HepG2 (cell line): Measurements from ENCODE around the gene TDRD9. TPM values are rescaled to one million over a fixed set of nuclear protein-coding genes. Genes with fewer than 3 reads are reported as not detected.

Experiments
- ATAC-seq: fragments of 200-7000 bp; cut with Tn5 transposase; 3 replicates; pipeline ENCODE4 v1.9.1; 2020; ENCODE audit warnings: mild to moderate bottlenecking, moderate library complexity
- BruUV-seq: library from RNA; stranded (reverse); fragments of 400-500 nt; replicated peaks from 2 replicates; lab custom pipeline; 2021; lab: Mats Ljungman, UMichigan
- CTCF ChIA-PET: fragments of 300-600 bp; formaldehyde crosslinking; extraction: SDS; loops from one replicate; lab custom pipeline; 2021; ENCODE audit warnings: low total read pairs, inconsistent platforms, low intra/inter-chr PET ratio; lab: Yijun Ruan, JAX
- POLR2A ChIA-PET: fragments of 350-600 bp; sonication (Branson Sonifier 250); formaldehyde crosslinking; loops from one replicate; lab custom pipeline; 2020; ENCODE audit warnings: antibody characterized with exemption, inconsistent platforms; lab: Yijun Ruan, JAX
- DNase-seq: peaks from one replicate; pipeline ENCODE4 v3.0.0-alpha.2; 2015; ENCODE audit warnings: low spot score
- FAIRE-seq: peaks from 3 replicates; lab custom pipeline; 2011; peaks lifted over from hg19 to GRCh38; lab: Jason Lieb, UNC
- H2AFZ ChIP-seq: one replicate; pipeline ENCODE4 v1.6.1; 2011; ENCODE audit warnings: low read length, inconsistent platforms
- H3K27ac ChIP-seq: fragments of 300-600 bp; 3 replicates; pipeline ENCODE4 v1.8.0; 2011; ENCODE audit warnings: mixed run types, mild to moderate bottlenecking, mixed read lengths, low read length, inconsistent platforms; ENCODE audit not compliant: insufficient read depth; ENCODE audit errors: extremely low read length
- H3K27me3 ChIP-seq, 2 experiments: fragments of 200-600 bp in 1 of 2; 2 replicates in 1 of 2; 3 replicates in 1 of 2; pipeline versions ENCODE4 v1.6.0 to v1.8.0; 2011; ENCODE audit warnings: low read length in 2 of 2, mild to moderate bottlenecking in 2 of 2, moderate library complexity in 2 of 2, inconsistent platforms in 1 of 2; ENCODE audit not compliant: insufficient read depth in 2 of 2, control insufficient read depth in 1 of 2
- H3K36me3 ChIP-seq, 2 experiments: fragments of 200-600 bp in 1 of 2; replicated peaks in 1 of 2; 2 replicates in 1 of 2; 3 replicates in 1 of 2; pipeline versions ENCODE4 v1.5.1 to v1.8.0; 2011; ENCODE audit warnings: low read length in 2 of 2, inconsistent platforms in 1 of 2; ENCODE audit not compliant: insufficient read depth in 2 of 2, control insufficient read depth in 1 of 2
- H3K4me1 ChIP-seq: 2 replicates; pipeline ENCODE4 v1.5.1; 2012; ENCODE audit warnings: low read length, inconsistent platforms; ENCODE audit not compliant: insufficient read depth
- H3K4me2 ChIP-seq: 2 replicates; pipeline ENCODE4 v1.6.0; 2011; ENCODE audit warnings: low read depth, low read length, inconsistent platforms
- H3K4me3 ChIP-seq, 3 experiments: fragments of 200-600 bp in 1 of 3; sonication (generic), shearing (Covaris generic) in 1 of 3; replicated peaks in 1 of 3; 2 replicates each; pipeline ENCODE4 v1.5.1; 2011 to 2016; ENCODE audit warnings: low read length in 3 of 3, inconsistent platforms in 2 of 3, low read depth in 2 of 3, mild to moderate bottlenecking in 2 of 3, control low read depth in 1 of 3, mixed read lengths in 1 of 3; ENCODE audit not compliant: insufficient read depth in 1 of 3
- H3K79me2 ChIP-seq: one replicate; pipeline ENCODE4 v1.6.1; 2011; ENCODE audit warnings: low read length, inconsistent platforms; ENCODE audit not compliant: insufficient read depth
- H3K9ac ChIP-seq: 2 replicates; pipeline ENCODE4 v1.6.0; 2011; ENCODE audit warnings: mild to moderate bottlenecking, low read depth, low read length, inconsistent platforms; ENCODE audit not compliant: insufficient read depth
- H3K9me3 ChIP-seq: 2 replicates; pipeline ENCODE4 v1.5.1; 2012; ENCODE audit warnings: mild to moderate bottlenecking, low read length
- H4K20me1 ChIP-seq: 2 replicates; pipeline ENCODE4 v1.6.0; 2011; ENCODE audit warnings: inconsistent platforms, mild to moderate bottlenecking, low read length, moderate library complexity; ENCODE audit not compliant: insufficient read depth
- KDM5B ChIP-seq: sonication (generic); formaldehyde crosslinking; IDR thresholded peaks from 2 replicates; pipeline ENCODE4 v1.4.0; 2020; ENCODE audit warnings: missing genetic modification reagents, mild to moderate bottlenecking, borderline replicate concordance
- KMT2B ChIP-seq: IDR thresholded peaks from 2 replicates; pipeline ENCODE4 v1.6.1; 2016; ENCODE audit warnings: missing genetic modification reagents, missing compliant biosample characterization
- MATR3 ChIP-seq: sonication (generic); formaldehyde crosslinking; IDR thresholded peaks from 2 replicates; pipeline ENCODE4 v1.4.0; 2020; ENCODE audit warnings: missing genetic modification reagents
- MLLT10 ChIP-seq: sonication (generic); formaldehyde crosslinking; IDR thresholded peaks from 2 replicates; pipeline ENCODE4 v1.4.0; 2020; ENCODE audit warnings: missing genetic modification reagents
- NR2F2 ChIP-seq: IDR thresholded peaks from 2 replicates; pipeline ENCODE4 v1.6.1; 2012; ENCODE audit warnings: low read depth, inconsistent platforms, borderline replicate concordance
- NR3C1 ChIP-seq: sonication (generic); formaldehyde crosslinking; IDR thresholded peaks from 2 replicates; pipeline ENCODE4 v1.4.0; 2020; ENCODE audit warnings: missing genetic modification reagents
- SALL1 ChIP-seq: sonication (generic); formaldehyde crosslinking; IDR thresholded peaks from 2 replicates; pipeline ENCODE4 v1.8.0; 2022; ENCODE audit warnings: mild to moderate bottlenecking, missing genetic modification reagents
- SSRP1 ChIP-seq: IDR thresholded peaks from 2 replicates; pipeline ENCODE4 v1.6.1; 2016; ENCODE audit warnings: control low read depth
- TAF1 ChIP-seq: sonication (generic); formaldehyde crosslinking; IDR thresholded peaks from 2 replicates; pipeline ENCODE4 v1.4.0; 2020; ENCODE audit warnings: missing genetic modification reagents
- TCF12 ChIP-seq, 2 experiments: fragments of 450-650 bp in 1 of 2; sonication (generic) in 1 of 2; formaldehyde crosslinking in 1 of 2; IDR thresholded peaks; 2 replicates each; pipeline versions ENCODE4 v1.6.1 to v1.8.0; 2017 to 2022; ENCODE audit warnings: antibody characterized with exemption in 1 of 2, mild to moderate bottlenecking in 1 of 2, missing genetic modification reagents in 1 of 2, moderate library complexity in 1 of 2
- ZFP36 ChIP-seq: fragments of 150-350 bp; IDR thresholded peaks from 2 replicates; pipeline ENCODE4 v1.6.1; 2018; ENCODE audit warnings: borderline replicate concordance, low read length, low read depth; ENCODE audit not compliant: partially characterized antibody
- ZNF260 ChIP-seq: sonication (generic); formaldehyde crosslinking; IDR thresholded peaks from 2 replicates; pipeline ENCODE4 v1.4.0; 2020; ENCODE audit warnings: missing genetic modification reagents, low read depth, mild to moderate bottlenecking, borderline replicate concordance
- ZNF281 ChIP-seq: sonication (generic); formaldehyde crosslinking; IDR thresholded peaks from 2 replicates; pipeline ENCODE4 v1.4.0; 2020; ENCODE audit warnings: missing genetic modification reagents, borderline replicate concordance
- ZNF670 ChIP-seq: sonication (generic); formaldehyde crosslinking; IDR thresholded peaks from 2 replicates; pipeline ENCODE4 v1.8.0; 2022; ENCODE audit warnings: mild to moderate bottlenecking, missing genetic modification reagents, borderline replicate concordance
- WGBS: methylation state at CpG from one replicate; pipeline ENCODE4 v1.1.6; 2017; ENCODE audit warnings: low lambda C conversion rate; 5-methylcytosine and 5-hydroxymethylcytosine counted together
- in situ Hi-C: cut with HindIII; loops from 2 replicates; pipeline ENCODE4 v1.10.0; 2017; ENCODE audit warnings: low pct_unique_long_range_greater_than_20kb; ENCODE audit not compliant: extremely low pct_ligation_motif_present
- intact Hi-C: fragments of 100-400 bp; cut with micrococcal nuclease; formaldehyde crosslinking; loops from one replicate; pipeline ENCODE4 v1.10.0; 2022; ENCODE audit not compliant: unreplicated experiment
- polyA plus RNA-seq, 8 experiments: library from polyadenylated mRNA; depleted of rRNA in 3 of 8; stranded (reverse) in 7 of 8; unstranded in 1 of 8; fragments of >200 nt; fragmentation: Illumina TruSeq in 4 of 8; extraction: Trizol in 4 of 8; gene quantifications; 2 replicates each; pipeline versions ENCODE4 v1.2.1 to v1.2.3, GENCODE V29; 2011 to 2016; ENCODE audit warnings: low read depth in 4 of 8, missing spikeins in 1 of 8, mixed read lengths in 1 of 8; ENCODE audit not compliant: insufficient read depth in 1 of 8
- total RNA-seq, 5 experiments: library from RNA; depleted of rRNA; stranded (reverse); fragments of >200 nt; fragmentation: Illumina TruSeq; extraction: Trizol; gene quantifications; 2 replicates each; pipeline ENCODE4 v1.2.3, GENCODE V29; 2016; ENCODE audit warnings: low read depth in 1 of 5

Gene TDRD9
- total and polyA plus RNA-seq, 2 of the 13 experiments (the other 11 are each of a cell fraction or from before 2014, with no cell fraction given) = not detected

- Histone ChIP-seq H3K4me2 (no peak overlapping the region), H3K4me1 (peaks cover 21% of the 10 kb centered on the region), H4K20me1 (no peaks in the 10 kb centered on the region; the same call in 1 of the 2 replicates), H3K36me3 (no peaks in the 10 kb centered on the region), H3K4me3 (no peak overlapping the region), H2AFZ (no peak overlapping the region), H3K27me3 (peaks cover 3 to 15% of the 10 kb centered on the region in 2 experiments), H3K27ac (no peak overlapping the region), H3K9me3 (no peaks in the 10 kb centered on the region), H3K79me2 (no peaks in the 10 kb centered on the region), H3K9ac (no peak overlapping the region)
- in situ Hi-C loops = no loop called here
- WGBS = 11% methylated on average over 6 of the region's 23 CpGs
- ChIA-PET POLR2A (no interaction called here), CTCF (no interaction called here)
- ATAC-seq (no peak), DNase-seq (no peak), FAIRE-seq (no peak)
- intact Hi-C loops = no loop called here
- TF ChIP-seq ZFP36 (peak; percentile 14), SALL1 (CRISPR knock-in tag) (no peak)
- no TSS peak for BruUV-seq
Observed at GRCh38 chr14:104091927-104092771, 163.9 kb downstream of the TDRD9 start.

GRCh38 chr14:104092931-104093365 lies 164.7 kb downstream of the TDRD9 start:
- intact Hi-C loops (no loop called here), in situ Hi-C loops (no loop called here)
- H3K9me3 ChIP-seq = no peaks in the 10 kb centered on the region
- no peak overlapping the region for H3K4me3 ChIP-seq
- BruUV-seq = no TSS peak
- no peak overlapping the region for H3K9ac ChIP-seq
- no peaks in the 10 kb centered on the region; the same call in 1 of the 2 replicates for H4K20me1 ChIP-seq
- H3K79me2 ChIP-seq = no peaks in the 10 kb centered on the region
- ChIA-PET CTCF (no interaction called here), POLR2A (no interaction called here)
- H3K36me3 ChIP-seq = no peaks in the 10 kb centered on the region
- no peak overlapping the region for H3K27ac ChIP-seq
- FAIRE-seq = no peak
- no peak overlapping the region for H2AFZ ChIP-seq
- H3K4me1 ChIP-seq = peaks cover 13% of the 10 kb centered on the region
- no peak for DNase-seq
- no peak overlapping the region for H3K4me2 ChIP-seq
- WGBS = no CpG with 5 or more reads among the region's 11 CpGs
- ATAC-seq = no peak
- H3K27me3 ChIP-seq = peaks cover 3 to 8% of the 10 kb centered on the region in 2 experiments; a peak in 3 of 5 replicates
- TF ChIP-seq TCF12 (IDR thresholded peaks at IDR 0.05) (no peak), TCF12 (CRISPR knock-in tag; IDR thresholded peaks at IDR 0.05) (no peak), NR2F2 (no peak), MATR3 (no peak), KMT2B (CRISPR knock-in tag) (no peak), MLLT10 (CRISPR knock-in tag) (no peak), ZNF260 (CRISPR knock-in tag) (no peak), ZNF670 (no peak), TAF1 (CRISPR knock-in tag) (no peak), NR3C1 (CRISPR knock-in tag) (no peak), SSRP1 (no peak), ZNF281 (CRISPR knock-in tag) (no peak), KDM5B (CRISPR knock-in tag) (no peak)
